ENCODE results near the gene BDH1. TPM values are rescaled to one million over a fixed set of nuclear protein-coding genes. Genes with fewer than 3 reads are reported as not detected.

BDH1 gene
- total and polyA plus RNA-seq, 2 of the 13 experiments (the other 11 are each of a cell fraction or from before 2014, with no cell fraction given) = 21.2 to 71.9 TPM

GRCh38 chr3:197494366-197495058 is 61.3 kb downstream of the BDH1 start (continued):
- TF ChIP-seq, protein P1, sequence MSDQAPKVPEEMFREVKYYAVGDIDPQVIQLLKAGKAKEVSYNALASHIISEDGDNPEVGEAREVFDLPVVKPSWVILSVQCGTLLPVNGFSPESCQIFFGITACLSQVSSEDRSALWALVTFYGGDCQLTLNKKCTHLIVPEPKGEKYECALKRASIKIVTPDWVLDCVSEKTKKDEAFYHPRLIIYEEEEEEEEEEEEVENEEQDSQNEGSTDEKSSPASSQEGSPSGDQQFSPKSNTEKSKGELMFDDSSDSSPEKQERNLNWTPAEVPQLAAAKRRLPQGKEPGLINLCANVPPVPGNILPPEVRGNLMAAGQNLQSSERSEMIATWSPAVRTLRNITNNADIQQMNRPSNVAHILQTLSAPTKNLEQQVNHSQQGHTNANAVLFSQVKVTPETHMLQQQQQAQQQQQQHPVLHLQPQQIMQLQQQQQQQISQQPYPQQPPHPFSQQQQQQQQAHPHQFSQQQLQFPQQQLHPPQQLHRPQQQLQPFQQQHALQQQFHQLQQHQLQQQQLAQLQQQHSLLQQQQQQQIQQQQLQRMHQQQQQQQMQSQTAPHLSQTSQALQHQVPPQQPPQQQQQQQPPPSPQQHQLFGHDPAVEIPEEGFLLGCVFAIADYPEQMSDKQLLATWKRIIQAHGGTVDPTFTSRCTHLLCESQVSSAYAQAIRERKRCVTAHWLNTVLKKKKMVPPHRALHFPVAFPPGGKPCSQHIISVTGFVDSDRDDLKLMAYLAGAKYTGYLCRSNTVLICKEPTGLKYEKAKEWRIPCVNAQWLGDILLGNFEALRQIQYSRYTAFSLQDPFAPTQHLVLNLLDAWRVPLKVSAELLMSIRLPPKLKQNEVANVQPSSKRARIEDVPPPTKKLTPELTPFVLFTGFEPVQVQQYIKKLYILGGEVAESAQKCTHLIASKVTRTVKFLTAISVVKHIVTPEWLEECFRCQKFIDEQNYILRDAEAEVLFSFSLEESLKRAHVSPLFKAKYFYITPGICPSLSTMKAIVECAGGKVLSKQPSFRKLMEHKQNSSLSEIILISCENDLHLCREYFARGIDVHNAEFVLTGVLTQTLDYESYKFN (CRISPR knock-in tag; conservative IDR thresholded peaks at IDR 0.05) = 0 out of 2 replicates have a peak, but pooled peaks have one; percentile 47
- TF ChIP-seq, protein P2, sequence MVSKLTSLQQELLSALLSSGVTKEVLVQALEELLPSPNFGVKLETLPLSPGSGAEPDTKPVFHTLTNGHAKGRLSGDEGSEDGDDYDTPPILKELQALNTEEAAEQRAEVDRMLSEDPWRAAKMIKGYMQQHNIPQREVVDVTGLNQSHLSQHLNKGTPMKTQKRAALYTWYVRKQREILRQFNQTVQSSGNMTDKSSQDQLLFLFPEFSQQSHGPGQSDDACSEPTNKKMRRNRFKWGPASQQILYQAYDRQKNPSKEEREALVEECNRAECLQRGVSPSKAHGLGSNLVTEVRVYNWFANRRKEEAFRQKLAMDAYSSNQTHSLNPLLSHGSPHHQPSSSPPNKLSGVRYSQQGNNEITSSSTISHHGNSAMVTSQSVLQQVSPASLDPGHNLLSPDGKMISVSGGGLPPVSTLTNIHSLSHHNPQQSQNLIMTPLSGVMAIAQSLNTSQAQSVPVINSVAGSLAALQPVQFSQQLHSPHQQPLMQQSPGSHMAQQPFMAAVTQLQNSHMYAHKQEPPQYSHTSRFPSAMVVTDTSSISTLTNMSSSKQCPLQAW (CRISPR knock-in tag; IDR thresholded peaks at IDR 0.05) = no peak
- 0 out of 2 replicates have a peak, but pooled peaks have one; percentile 64 for TF ChIP-seq IRF2 (CRISPR knock-in tag; IDR thresholded peaks at IDR 0.05)
- 0 out of 2 replicates have a peak, but pooled peaks have one; percentile 18 for TF ChIP-seq ZGPAT (CRISPR knock-in tag; IDR thresholded peaks at IDR 0.05)
- no peak for TF ChIP-seq XBP1 (CRISPR knock-in tag; IDR thresholded peaks at IDR 0.05)
- peak; percentile 96 for TF ChIP-seq TFAP4 (IDR thresholded peaks at IDR 0.05; ENCODE audit: borderline replicate concordance, low read depth)
- TF ChIP-seq, protein P3, sequence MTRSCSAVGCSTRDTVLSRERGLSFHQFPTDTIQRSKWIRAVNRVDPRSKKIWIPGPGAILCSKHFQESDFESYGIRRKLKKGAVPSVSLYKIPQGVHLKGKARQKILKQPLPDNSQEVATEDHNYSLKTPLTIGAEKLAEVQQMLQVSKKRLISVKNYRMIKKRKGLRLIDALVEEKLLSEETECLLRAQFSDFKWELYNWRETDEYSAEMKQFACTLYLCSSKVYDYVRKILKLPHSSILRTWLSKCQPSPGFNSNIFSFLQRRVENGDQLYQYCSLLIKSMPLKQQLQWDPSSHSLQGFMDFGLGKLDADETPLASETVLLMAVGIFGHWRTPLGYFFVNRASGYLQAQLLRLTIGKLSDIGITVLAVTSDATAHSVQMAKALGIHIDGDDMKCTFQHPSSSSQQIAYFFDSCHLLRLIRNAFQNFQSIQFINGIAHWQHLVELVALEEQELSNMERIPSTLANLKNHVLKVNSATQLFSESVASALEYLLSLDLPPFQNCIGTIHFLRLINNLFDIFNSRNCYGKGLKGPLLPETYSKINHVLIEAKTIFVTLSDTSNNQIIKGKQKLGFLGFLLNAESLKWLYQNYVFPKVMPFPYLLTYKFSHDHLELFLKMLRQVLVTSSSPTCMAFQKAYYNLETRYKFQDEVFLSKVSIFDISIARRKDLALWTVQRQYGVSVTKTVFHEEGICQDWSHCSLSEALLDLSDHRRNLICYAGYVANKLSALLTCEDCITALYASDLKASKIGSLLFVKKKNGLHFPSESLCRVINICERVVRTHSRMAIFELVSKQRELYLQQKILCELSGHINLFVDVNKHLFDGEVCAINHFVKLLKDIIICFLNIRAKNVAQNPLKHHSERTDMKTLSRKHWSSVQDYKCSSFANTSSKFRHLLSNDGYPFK (CRISPR knock-in tag; IDR thresholded peaks at IDR 0.05; ENCODE audit: borderline replicate concordance) = no peak
